Tibial nerve (tissue), 3 donors: Measurements from ENCODE around the gene SLAMF9.

Experiments used
- CTCF ChIP-seq, 5 experiments: fragments of 200-600 bp in 3 of 5; fragments of 450-650 bp in 2 of 5; sonication (generic) in 3 of 5; IDR thresholded peaks; one replicate each; pipeline ENCODE4 v1.5.1; 2016 to 2019; ENCODE audit warnings: antibody characterized with exemption in 5 of 5, mild to moderate bottlenecking in 3 of 5, moderate library complexity in 2 of 5
- POLR2A ChIP-seq, 2 donors: fragments of 450-650 bp; IDR thresholded peaks; one replicate each; pipeline ENCODE4 v1.6.1; 2017; ENCODE audit warnings: antibody characterized with exemption in 2 of 2, mild to moderate bottlenecking in 2 of 2, moderate library complexity in 2 of 2

- TF ChIP-seq CTCF (IDR thresholded peaks at IDR 0.05) (no peak), POLR2A (IDR thresholded peaks at IDR 0.05) (no peak)
Measured at GRCh38 chr1:159993911-159994310, 39.9 kb upstream of the SLAMF9 start.
